ENCODE measurements around the gene PCBD1.

Gene PCBD1

DNA sequence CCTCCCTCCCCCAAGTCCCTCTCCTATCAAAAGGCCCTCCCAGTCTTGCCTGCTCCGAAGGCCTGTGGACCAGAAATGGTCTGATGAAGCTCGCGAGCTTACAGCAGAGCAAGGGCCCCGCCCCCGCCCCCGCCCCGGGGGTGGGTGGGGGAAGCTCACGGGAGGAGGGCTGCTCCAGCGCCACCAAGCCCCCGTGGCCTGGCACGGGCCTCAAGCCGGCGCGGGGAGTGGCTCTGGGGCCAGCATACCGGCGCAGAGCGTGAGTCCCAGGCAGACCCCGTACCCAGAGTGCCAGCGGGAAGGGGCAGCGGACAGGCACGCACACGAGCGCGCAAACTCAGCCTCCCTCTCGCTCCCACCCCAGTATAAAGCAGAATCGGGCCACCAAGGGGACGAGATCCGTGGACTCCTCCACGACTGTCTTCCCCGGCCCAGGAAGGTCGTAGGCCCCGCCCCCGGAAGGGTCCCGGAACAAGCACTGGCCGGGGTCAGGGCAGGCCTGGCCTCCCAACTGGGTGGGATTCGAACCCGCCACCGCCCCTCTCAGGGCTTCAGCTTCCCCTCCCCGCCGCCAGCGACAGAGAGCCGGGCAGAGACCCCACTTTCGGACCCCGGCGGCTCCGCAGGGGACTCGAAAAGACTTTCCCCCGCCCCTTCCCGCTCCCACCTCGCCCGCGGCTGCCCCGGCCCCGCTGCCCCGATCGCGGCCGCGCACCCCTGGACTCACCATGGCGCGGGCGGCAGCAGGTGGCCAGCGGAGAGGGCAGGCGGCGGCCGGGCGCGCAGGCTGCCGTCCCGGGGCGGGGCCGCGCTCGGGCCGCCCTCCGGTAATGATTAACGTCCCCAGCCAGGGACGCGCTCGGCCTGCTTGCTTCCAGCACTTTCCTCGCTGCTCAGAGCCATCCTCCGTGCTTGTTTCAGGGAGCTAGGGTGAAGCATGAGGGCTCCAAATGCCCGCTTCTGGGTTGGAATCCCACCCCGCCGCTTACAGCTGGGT lies at the start of gene PCBD1:
TSS of gene PCBD1 (minus strand) at position 762 of the 997 bp plus-strand sequence. CDS start at position 730, 32 bp downstream.
- Histone ChIP-seq H3K4me3 (ENCODE audit: low read length in 2 of 2) (peak within 1 kb of the TSS; percentile 74 to 90), H3K27ac (ENCODE audit: low read length) (peak within 1 kb of the TSS; percentile 90), H3K9me3 (ENCODE audit: control insufficient read depth in 2 of 2, low read length in 2 of 2) (no peaks in the 10 kb centered on the region), H3K4me1 (ENCODE audit: control insufficient read depth, insufficient read depth, low read length) (peaks cover 32% of the 10 kb centered on the region), H3K36me3 (ENCODE audit: control insufficient read depth in 2 of 2, insufficient read depth in 2 of 2, low read length in 2 of 2) (peaks cover 16 to 18% of the 10 kb centered on the region in 2 donors), H3K9ac (ENCODE audit: low read length in 2 of 2) (peak within 1 kb of the TSS; percentile 76 to 82), H3K27me3 (ENCODE audit: control insufficient read depth in 1 of 2, insufficient read depth in 2 of 2, low read length in 2 of 2) (no peaks in the 10 kb centered on the region)

DNA sequence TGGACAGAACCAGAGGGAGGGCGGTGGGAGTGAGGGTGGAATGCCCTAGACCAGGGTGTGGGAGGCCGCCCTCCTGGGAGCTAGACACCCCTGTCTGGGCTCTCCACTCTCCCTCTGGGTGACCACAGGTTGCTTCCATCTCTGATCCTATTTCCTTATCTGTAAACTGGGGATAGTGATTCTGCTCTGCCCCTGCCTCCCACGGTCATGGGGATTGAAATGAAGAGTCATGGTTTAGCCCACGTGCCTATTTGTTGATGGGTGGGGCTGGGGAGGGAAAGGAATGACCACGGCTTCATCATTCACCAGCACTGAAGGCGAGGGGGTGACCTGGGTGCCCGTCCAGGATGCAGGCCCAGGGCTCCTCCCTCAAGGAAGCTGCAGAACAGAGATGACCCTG lies 49.3 kb upstream of the PCBD1 start:
- no peak overlapping the region for H3K9ac ChIP-seq (ENCODE audit: low read length in 2 of 2)

DNA sequence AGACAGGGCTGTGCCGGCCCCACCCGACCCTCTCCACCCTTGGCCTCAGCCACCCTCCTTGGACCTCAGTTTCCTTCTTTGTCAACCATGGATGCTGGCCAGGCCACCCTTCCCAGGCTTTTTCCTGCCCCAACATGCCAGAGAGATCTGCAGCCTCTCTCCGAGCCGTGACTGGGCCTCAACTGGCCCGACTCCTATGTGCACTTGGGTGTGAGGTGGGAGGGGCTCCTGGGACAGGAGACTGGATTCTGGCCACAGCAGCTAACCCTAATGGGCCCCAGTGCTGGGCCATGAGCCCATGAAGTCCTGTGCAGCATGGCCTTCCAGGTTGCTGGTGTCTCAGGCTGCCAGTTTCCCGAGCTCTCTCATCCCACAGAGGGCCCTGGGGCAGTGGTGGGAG lies 47.7 kb upstream of the PCBD1 start:
- H3K4me1 ChIP-seq (ENCODE audit: control insufficient read depth, insufficient read depth, low read length) = no peaks in the 10 kb centered on the region
- H3K9me3 ChIP-seq (ENCODE audit: control insufficient read depth in 2 of 2, low read length in 2 of 2) = no peaks in the 10 kb centered on the region
- H3K9ac ChIP-seq (ENCODE audit: low read length in 2 of 2) = no peak overlapping the region
- H3K27me3 ChIP-seq (ENCODE audit: control insufficient read depth in 1 of 2, insufficient read depth in 2 of 2, low read length in 2 of 2) = peaks cover 0 to 4% of the 10 kb centered on the region in 2 donors
- no peak overlapping the region for H3K27ac ChIP-seq (ENCODE audit: low read length)
- no peaks in the 10 kb centered on the region for H3K36me3 ChIP-seq (ENCODE audit: control insufficient read depth in 2 of 2, insufficient read depth in 2 of 2, low read length in 2 of 2)
- H3K4me3 ChIP-seq (ENCODE audit: low read length in 2 of 2) = no peak overlapping the region

More for the DNA sequence above, 49.3 kb upstream of the PCBD1 start:
- Histone ChIP-seq H3K27me3 (ENCODE audit: control insufficient read depth in 1 of 2, insufficient read depth in 2 of 2, low read length in 2 of 2) (peaks cover 0 to 2% of the 10 kb centered on the region in 2 donors), H3K36me3 (ENCODE audit: control insufficient read depth in 2 of 2, insufficient read depth in 2 of 2, low read length in 2 of 2) (no peaks in the 10 kb centered on the region), H3K27ac (ENCODE audit: low read length) (no peak overlapping the region), H3K4me3 (ENCODE audit: low read length in 2 of 2) (no peak overlapping the region), H3K9me3 (ENCODE audit: control insufficient read depth in 2 of 2, low read length in 2 of 2) (no peaks in the 10 kb centered on the region), H3K4me1 (ENCODE audit: control insufficient read depth, insufficient read depth, low read length) (no peaks in the 10 kb centered on the region)

DNA sequence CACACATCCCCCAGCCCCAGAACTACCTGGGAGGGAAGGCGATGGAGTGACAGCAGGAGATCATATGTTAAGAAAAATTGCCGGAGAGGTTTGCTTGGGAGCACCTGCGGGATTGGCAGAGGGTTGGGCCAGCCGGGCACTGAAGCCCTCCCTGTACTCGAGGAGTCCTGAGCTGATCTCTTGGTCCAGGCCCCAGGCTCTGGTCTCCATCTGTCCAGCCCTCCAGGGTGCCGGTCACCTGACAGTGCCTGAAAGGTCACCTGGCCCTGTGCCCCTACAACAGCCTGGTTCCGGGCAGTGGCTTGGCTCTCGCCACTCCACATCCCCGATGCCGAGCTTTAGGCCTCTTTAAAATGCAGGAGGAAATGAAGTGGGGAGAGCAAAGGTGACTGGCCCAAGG lies 47.3 kb upstream of the PCBD1 start:
- Histone ChIP-seq H3K36me3 (ENCODE audit: control insufficient read depth in 2 of 2, insufficient read depth in 2 of 2, low read length in 2 of 2) (no peaks in the 10 kb centered on the region), H3K27ac (ENCODE audit: low read length) (no peak overlapping the region), H3K4me1 (ENCODE audit: control insufficient read depth, insufficient read depth, low read length) (no peaks in the 10 kb centered on the region), H3K4me3 (ENCODE audit: low read length in 2 of 2) (no peak overlapping the region), H3K9ac (ENCODE audit: low read length in 2 of 2) (no peak overlapping the region), H3K9me3 (ENCODE audit: control insufficient read depth in 2 of 2, low read length in 2 of 2) (no peaks in the 10 kb centered on the region), H3K27me3 (ENCODE audit: control insufficient read depth in 1 of 2, insufficient read depth in 2 of 2, low read length in 2 of 2) (peaks cover 0 to 4% of the 10 kb centered on the region in 2 donors)

DNA sequence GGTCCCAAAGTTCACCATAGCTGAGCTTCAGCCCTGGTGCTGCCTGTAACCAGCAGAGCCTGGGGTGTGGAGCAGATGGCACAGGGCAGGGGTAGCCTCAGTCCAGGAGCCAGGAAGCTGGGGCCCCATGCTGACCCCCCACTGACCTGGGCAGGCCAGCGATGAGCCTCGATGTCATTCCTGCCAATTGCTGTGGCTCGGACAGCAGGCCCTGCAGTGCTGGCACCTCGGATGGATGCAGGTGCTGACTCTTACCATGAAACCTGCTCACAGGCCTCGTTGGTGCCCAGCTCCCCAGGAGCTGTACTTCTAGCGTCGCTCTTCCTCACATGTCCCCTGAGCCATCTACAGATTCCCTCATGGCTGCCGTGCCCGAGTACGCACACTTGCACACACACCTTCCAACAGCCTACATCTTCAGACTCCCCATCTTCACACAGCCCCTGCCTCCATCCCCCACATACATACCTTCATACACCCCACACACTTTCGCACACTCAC lies 46.8 kb upstream of the PCBD1 start:
- peaks cover under 1% of the 10 kb centered on the region for H3K4me1 ChIP-seq (ENCODE audit: control insufficient read depth, insufficient read depth, low read length)
- no peak overlapping the region for H3K27ac ChIP-seq (ENCODE audit: low read length)
- no peak overlapping the region for H3K4me3 ChIP-seq (ENCODE audit: low read length in 2 of 2)
- H3K36me3 ChIP-seq (ENCODE audit: control insufficient read depth in 2 of 2, insufficient read depth in 2 of 2, low read length in 2 of 2) = no peaks in the 10 kb centered on the region
- H3K27me3 ChIP-seq (ENCODE audit: control insufficient read depth in 1 of 2, insufficient read depth in 2 of 2, low read length in 2 of 2) = peaks cover 0 to 4% of the 10 kb centered on the region in 2 donors
- no peaks in the 10 kb centered on the region for H3K9me3 ChIP-seq (ENCODE audit: control insufficient read depth in 2 of 2, low read length in 2 of 2)
- H3K9ac ChIP-seq (ENCODE audit: low read length in 2 of 2) = no peak overlapping the region

DNA sequence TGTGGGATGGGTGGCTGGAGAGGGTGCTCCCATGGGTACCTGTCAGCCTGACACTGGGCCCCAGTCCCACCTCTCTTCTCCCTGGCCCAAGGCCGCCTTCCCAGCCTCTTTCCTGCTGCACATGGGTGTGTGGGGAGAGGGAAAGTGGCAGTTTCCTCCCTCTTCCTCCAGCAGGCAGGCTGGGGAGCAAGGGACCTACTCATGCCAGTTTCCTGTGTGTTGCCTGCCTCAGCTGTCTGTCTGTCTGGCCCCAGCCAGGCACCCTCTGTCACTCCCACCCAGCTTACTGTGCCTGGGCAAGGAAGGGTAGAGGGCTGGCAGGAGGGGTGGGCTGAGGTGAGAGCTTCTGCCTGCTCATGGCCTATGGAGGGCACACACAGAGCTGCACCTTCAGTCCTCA lies 46.3 kb upstream of the PCBD1 start:
- Histone ChIP-seq H3K36me3 (ENCODE audit: control insufficient read depth in 2 of 2, insufficient read depth in 2 of 2, low read length in 2 of 2) (no peaks in the 10 kb centered on the region), H3K27me3 (ENCODE audit: control insufficient read depth in 1 of 2, insufficient read depth in 2 of 2, low read length in 2 of 2) (peaks cover 0 to 4% of the 10 kb centered on the region in 2 donors), H3K4me3 (ENCODE audit: low read length in 2 of 2) (no peak overlapping the region), H3K9me3 (ENCODE audit: control insufficient read depth in 2 of 2, low read length in 2 of 2) (no peaks in the 10 kb centered on the region), H3K27ac (ENCODE audit: low read length) (no peak overlapping the region), H3K9ac (ENCODE audit: low read length in 2 of 2) (no peak overlapping the region), H3K4me1 (ENCODE audit: control insufficient read depth, insufficient read depth, low read length) (peaks cover 3% of the 10 kb centered on the region)

DNA sequence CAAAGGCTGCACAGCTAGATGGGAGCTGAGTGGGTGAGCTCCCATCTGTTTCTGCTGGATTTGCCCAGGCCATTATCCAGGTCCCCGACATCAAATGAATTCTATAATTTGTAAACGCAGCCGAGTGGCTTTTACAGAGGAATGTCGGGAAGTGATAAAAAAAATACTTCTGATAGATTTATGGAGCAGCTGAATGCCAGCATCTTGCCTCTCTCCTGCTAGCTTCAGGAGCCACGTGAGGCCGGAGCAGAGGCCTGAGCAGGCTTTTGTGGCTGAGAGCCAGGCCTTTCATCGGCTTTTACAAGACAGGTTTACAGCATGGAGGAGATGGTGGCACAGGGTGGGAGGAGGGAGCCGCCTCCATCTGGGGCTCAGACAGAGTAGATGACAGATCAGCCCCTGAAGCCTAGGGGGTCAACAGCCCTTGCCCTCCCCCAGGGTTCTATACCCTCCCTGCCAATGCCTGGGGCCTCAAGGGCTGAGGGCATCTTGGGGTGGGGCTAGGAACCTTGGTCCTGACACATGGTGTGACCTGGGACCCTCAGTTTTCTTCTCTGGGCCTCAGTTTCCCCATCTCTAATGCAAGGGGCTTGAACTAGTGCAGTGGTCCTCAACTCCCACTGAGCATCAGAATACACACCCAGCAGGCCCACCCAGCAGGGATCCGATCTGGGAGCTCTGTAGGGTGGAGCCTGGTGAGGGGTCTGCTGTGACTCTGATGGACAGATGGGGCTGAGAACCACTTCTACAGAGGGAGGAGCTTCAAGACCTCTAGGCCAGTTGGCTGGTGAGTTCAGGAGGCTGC lies 44.2 kb upstream of the PCBD1 start:
- no peak overlapping the region for H3K27ac ChIP-seq (ENCODE audit: low read length)
- no peaks in the 10 kb centered on the region for H3K36me3 ChIP-seq (ENCODE audit: control insufficient read depth in 2 of 2, insufficient read depth in 2 of 2, low read length in 2 of 2)
- H3K9ac ChIP-seq (ENCODE audit: low read length in 2 of 2) = no peak overlapping the region
- no peak overlapping the region for H3K4me3 ChIP-seq (ENCODE audit: low read length in 2 of 2)
- H3K27me3 ChIP-seq (ENCODE audit: control insufficient read depth in 1 of 2, insufficient read depth in 2 of 2, low read length in 2 of 2) = peaks cover 0 to 4% of the 10 kb centered on the region in 2 donors
- no peaks in the 10 kb centered on the region for H3K9me3 ChIP-seq (ENCODE audit: control insufficient read depth in 2 of 2, low read length in 2 of 2)
- peaks cover 3% of the 10 kb centered on the region for H3K4me1 ChIP-seq (ENCODE audit: control insufficient read depth, insufficient read depth, low read length)

DNA sequence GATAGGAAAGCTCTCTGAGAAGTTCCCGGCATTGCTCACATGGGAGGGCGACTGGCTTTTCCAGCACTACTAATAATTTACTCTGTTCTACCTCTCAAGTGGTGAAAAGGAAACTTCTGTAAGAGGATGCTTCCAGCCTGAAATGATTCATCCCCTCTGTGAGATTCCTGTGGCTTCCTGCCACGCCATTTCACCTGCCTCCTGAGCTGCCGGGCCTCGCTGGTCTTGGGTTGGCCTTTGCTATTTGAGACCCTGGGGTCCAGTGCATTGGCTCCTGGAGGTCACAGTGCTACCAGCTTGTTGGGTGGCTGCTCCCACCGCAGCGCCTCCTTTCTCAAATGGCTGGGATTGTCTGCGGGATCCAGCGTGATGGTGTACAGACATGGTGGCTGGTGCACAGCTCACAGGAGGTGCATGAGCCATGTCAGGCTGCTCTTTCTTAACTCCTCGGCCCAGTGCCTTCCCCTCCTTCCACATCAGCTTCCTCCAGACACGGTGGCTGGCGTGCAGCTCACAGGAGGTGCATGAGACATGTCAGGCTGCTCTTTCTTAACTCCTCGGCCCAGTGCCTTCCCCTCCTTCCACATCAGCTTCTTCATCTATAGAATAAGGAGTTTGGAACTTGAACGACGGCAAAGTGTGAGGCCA lies 42.9 kb upstream of the PCBD1 start:
- no peak overlapping the region for H3K27ac ChIP-seq (ENCODE audit: low read length)
- peaks cover 0 to 4% of the 10 kb centered on the region in 2 donors for H3K27me3 ChIP-seq (ENCODE audit: control insufficient read depth in 1 of 2, insufficient read depth in 2 of 2, low read length in 2 of 2)
- H3K9me3 ChIP-seq (ENCODE audit: control insufficient read depth in 2 of 2, low read length in 2 of 2) = no peaks in the 10 kb centered on the region
- no peak overlapping the region for H3K9ac ChIP-seq (ENCODE audit: low read length in 2 of 2)
- H3K4me3 ChIP-seq (ENCODE audit: low read length in 2 of 2) = no peak overlapping the region
- peaks cover 3% of the 10 kb centered on the region for H3K4me1 ChIP-seq (ENCODE audit: control insufficient read depth, insufficient read depth, low read length)
- no peaks in the 10 kb centered on the region for H3K36me3 ChIP-seq (ENCODE audit: control insufficient read depth in 2 of 2, insufficient read depth in 2 of 2, low read length in 2 of 2)

DNA sequence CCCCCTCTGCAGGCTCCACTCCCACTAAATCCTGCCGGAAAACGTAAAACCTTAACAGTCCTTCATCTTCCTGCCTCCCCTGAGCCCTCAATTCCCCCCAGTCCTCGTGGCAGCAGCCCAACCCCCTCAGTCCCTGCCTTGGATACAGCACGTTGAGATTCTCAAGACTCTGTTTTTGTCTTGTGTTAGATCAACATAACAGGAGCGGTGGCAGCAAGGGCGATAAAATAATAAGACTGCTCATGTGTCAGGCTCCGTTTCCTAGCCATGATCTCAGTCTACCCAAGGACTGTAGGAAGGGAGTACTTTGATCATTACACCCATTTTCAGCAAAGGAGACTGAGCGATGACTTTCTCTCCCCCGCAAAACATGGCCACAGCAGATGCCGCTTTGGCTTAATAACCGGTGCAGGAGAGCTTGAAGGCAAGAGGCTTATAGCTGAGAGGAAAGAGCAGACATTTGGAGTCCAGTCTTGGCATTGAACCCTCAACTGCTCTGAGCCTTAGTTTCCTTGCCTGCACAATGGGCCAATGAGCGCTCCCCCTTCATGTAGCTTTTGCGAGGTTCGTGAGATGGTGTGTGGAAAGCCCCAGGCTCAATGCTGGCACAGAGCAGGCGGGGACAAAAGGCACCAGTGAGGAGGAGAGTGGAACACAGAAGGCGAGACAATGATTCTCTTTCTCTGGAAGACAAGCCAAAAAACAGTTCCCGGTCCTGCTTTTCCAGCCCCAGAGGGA lies 42.1 kb upstream of the PCBD1 start:
- Histone ChIP-seq H3K27ac (ENCODE audit: low read length) (no peak overlapping the region), H3K4me3 (ENCODE audit: low read length in 2 of 2) (no peak overlapping the region), H3K36me3 (ENCODE audit: control insufficient read depth in 2 of 2, insufficient read depth in 2 of 2, low read length in 2 of 2) (no peaks in the 10 kb centered on the region), H3K27me3 (ENCODE audit: control insufficient read depth in 1 of 2, insufficient read depth in 2 of 2, low read length in 2 of 2) (peaks cover 0 to 4% of the 10 kb centered on the region in 2 donors), H3K9ac (ENCODE audit: low read length in 2 of 2) (no peak overlapping the region), H3K9me3 (ENCODE audit: control insufficient read depth in 2 of 2, low read length in 2 of 2) (no peaks in the 10 kb centered on the region), H3K4me1 (ENCODE audit: control insufficient read depth, insufficient read depth, low read length) (peaks cover 6% of the 10 kb centered on the region)

DNA sequence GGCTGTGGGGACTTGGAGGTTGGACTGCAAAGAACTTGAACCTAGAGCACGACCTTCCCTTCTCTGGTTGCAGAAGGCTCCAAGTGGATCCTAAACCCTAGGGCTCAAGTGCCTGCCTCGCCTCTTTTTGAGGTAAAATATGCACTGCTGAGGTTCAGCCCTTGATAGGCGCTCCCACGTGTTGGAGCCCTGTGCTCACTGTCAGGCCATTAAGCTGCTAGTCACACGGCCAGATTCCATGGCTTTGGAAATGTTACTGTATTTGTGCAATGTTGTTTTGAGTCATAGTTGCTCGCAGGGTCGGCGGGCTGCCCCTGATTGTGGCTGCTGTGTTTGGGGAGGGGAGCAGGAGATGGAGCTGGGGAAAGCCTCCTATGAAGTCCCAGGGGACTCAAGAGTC lies 39.8 kb upstream of the PCBD1 start:
- H3K9me3 ChIP-seq (ENCODE audit: control insufficient read depth in 2 of 2, low read length in 2 of 2) = no peaks in the 10 kb centered on the region
- peaks cover 8% of the 10 kb centered on the region for H3K4me1 ChIP-seq (ENCODE audit: control insufficient read depth, insufficient read depth, low read length)
- H3K9ac ChIP-seq (ENCODE audit: low read length in 2 of 2) = no peak overlapping the region
- H3K27ac ChIP-seq (ENCODE audit: low read length) = no peak overlapping the region
- no peak overlapping the region for H3K4me3 ChIP-seq (ENCODE audit: low read length in 2 of 2)
- peaks cover 0 to 2% of the 10 kb centered on the region in 2 donors for H3K27me3 ChIP-seq (ENCODE audit: control insufficient read depth in 1 of 2, insufficient read depth in 2 of 2, low read length in 2 of 2)
- H3K36me3 ChIP-seq (ENCODE audit: control insufficient read depth in 2 of 2, insufficient read depth in 2 of 2, low read length in 2 of 2) = no peaks in the 10 kb centered on the region
